GM19455 (cell line): ENCODE data around the gene EPB41L4A.

Experiments used
- ATAC-seq: cut with Tn5 transposase; IDR thresholded peaks from one replicate; pipeline ENCODE4 v1.9.1; 2021; ENCODE audit not compliant: unreplicated experiment

EPB41L4A gene

GRCh38 chr5:112165897-112166737, 253.0 kb downstream of the EPB41L4A start:
- no peak for ATAC-seq

- ATAC-seq: no peak
Observed at GRCh38 chr5:112165399-112165798, 253.7 kb downstream of the EPB41L4A start.

GRCh38 chr5:112163435-112163834, 255.6 kb downstream of the EPB41L4A start:
- no peak for ATAC-seq

GRCh38 chr5:112161392-112161748, 257.7 kb downstream of the EPB41L4A start:
- no peak for ATAC-seq

- peak; percentile 96 for ATAC-seq
Observed at GRCh38 chr5:112160652-112161391, 258.3 kb downstream of the EPB41L4A start.

GRCh38 chr5:112159435-112159834, 259.6 kb downstream of the EPB41L4A start:
- ATAC-seq: no peak

- ATAC-seq: no peak
Observed at GRCh38 chr5:112156211-112156610, 262.9 kb downstream of the EPB41L4A start.

GRCh38 chr5:112154940-112155686, 264.0 kb downstream of the EPB41L4A start:
- no peak for ATAC-seq

- ATAC-seq: no peak
Observed at GRCh38 chr5:112149727-112150126, 269.4 kb downstream of the EPB41L4A start.

GRCh38 chr5:112146323-112147226, 272.5 kb downstream of the EPB41L4A start:
- peak; percentile 79 for ATAC-seq

- ATAC-seq: no peak
Observed at GRCh38 chr5:112143690-112144089, 275.4 kb downstream of the EPB41L4A start.

- ATAC-seq: no peak
Observed at GRCh38 chr5:112142769-112143270, 276.3 kb downstream of the EPB41L4A start.

GRCh38 chr5:112141582-112141981, 277.5 kb downstream of the EPB41L4A start:
- no peak for ATAC-seq

- no peak for ATAC-seq
Observed at GRCh38 chr5:112138526-112138925, 280.6 kb downstream of the EPB41L4A start.

- no peak for ATAC-seq
Observed at GRCh38 chr5:112136773-112137172, 282.3 kb downstream of the EPB41L4A start.

- no peak for ATAC-seq
Observed at GRCh38 chr5:112127861-112128260, 291.2 kb downstream of the EPB41L4A start.

- ATAC-seq: no peak
Observed at GRCh38 chr5:112126982-112127381, 292.1 kb downstream of the EPB41L4A start.

GRCh38 chr5:112125903-112126302, 293.2 kb downstream of the EPB41L4A start:
- no peak for ATAC-seq

- no peak for ATAC-seq
Observed at GRCh38 chr5:112124788-112125187, 294.3 kb downstream of the EPB41L4A start.

- no peak for ATAC-seq
Observed at GRCh38 chr5:112123086-112123485, 296.0 kb downstream of the EPB41L4A start.
